Prostate gland (tissue), 2 donors: ENCODE data around the gene SPIC.

Experiments used
- CTCF ChIP-seq, 4 experiments: fragments of 200-600 bp in 2 of 4; fragments of 450-650 bp in 2 of 4; sonication (generic) in 2 of 4; IDR thresholded peaks; 1 replicate in 3 of 4; 2 replicates in 1 of 4; pipeline ENCODE4 v1.5.1; 2016 to 2019; ENCODE audit warnings: antibody characterized with exemption in 4 of 4, mild to moderate bottlenecking in 2 of 4, moderate library complexity in 2 of 4
- POLR2A ChIP-seq: fragments of 450-650 bp; IDR thresholded peaks from one replicate; pipeline ENCODE4 v1.6.1; 2016; ENCODE audit warnings: antibody characterized with exemption, mild to moderate bottlenecking
- POLR2AphosphoS5 ChIP-seq: sonication (generic); formaldehyde crosslinking; IDR thresholded peaks from one replicate; pipeline ENCODE4 v1.6.1; 2017; ENCODE audit warnings: antibody characterized with exemption

DNA sequence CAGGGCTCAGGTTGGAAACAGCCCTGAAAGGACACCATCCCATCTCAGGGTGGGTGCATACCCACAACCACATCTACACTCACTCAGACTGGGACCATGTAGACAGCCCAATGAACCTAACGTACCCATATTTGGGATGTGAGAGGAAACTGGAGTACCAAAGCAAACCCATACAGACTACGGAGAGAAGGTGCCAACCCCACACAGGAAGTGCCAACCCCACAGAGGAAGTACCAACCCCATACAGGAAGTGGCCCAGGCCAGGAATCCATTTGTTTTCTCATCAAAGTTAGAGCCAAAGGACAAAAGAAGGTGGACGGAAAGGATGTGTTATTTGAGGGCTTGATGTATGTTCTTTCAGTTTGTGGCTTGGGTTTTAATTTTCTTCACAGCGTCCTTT is 19.5 kb upstream of the SPIC start:
- TF ChIP-seq POLR2A, result no peak
- no peak for TF ChIP-seq CTCF (IDR thresholded peaks at IDR 0.05)
- no peak for TF ChIP-seq POLR2AphosphoS5
